ACHN (cell line): ENCODE results near the gene MCUB.

Source experiments
- DNase-seq: peaks from one replicate; pipeline ENCODE4 v3.0.0-alpha.2; 2015
- in situ Hi-C: cut with HindIII; loops from 2 replicates; pipeline ENCODE4 v1.10.0; 2017; ENCODE audit warnings: low sequenced_read_pairs, low pct_ligation_motif_present, low pct_unique_long_range_greater_than_20kb

Gene MCUB

DNA sequence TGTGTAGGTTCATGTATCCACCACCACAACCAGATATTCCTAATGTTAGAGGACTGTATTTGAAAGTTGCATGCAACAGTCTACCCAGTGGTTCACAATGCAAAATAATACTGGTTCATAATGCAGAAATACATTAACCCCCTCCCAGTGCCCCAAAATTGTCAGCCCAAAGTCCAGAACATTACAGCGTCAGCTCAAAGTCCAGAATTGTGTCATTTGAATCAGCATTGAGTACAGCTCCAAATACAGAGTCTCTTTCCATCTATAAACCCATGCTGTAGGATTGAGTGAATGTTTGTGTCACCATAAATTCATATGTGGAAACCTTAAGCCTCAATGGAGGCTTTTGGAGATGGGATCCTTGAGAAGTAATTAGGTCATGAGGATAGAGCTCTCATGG is 54.0 kb downstream of the MCUB start:
- no peak for DNase-seq
- in situ Hi-C loops, result no loop called here

- in situ Hi-C loops, result no loop called here
- DNase-seq, result no peak
These were observed 54.4 kb downstream of the MCUB start for GRCh38 chr4:109614466-109614865.

GRCh38 chr4:109615742-109616141 is 55.7 kb downstream of the MCUB start:
- DNase-seq, result no peak
- in situ Hi-C loops, result no loop called here

GRCh38 chr4:109616243-109616642 is 56.2 kb downstream of the MCUB start:
- in situ Hi-C loops, result no loop called here
- DNase-seq, result no peak

GRCh38 chr4:109622626-109623025 is 62.6 kb downstream of the MCUB start:
- DNase-seq, result no peak
- in situ Hi-C loops, result no loop called here

DNA sequence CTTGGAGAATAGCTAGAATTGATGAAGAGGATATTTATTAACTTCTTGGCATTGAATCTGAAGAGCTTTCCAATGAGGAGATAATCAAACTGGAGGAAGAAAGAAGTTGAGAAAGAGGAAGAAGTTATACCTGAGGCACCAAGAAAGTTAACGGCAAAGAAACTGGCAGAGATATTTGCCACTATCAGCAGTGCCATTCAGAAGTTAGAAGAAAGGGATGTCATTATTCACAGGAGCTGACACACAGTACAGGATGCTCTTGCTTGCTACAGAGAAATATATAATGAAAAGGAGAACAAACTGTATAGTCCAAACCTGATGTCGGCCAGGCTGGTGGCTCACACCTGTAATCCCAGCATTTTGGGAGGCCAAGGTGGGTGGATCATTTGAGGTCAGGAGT is 64.5 kb downstream of the MCUB start:
- DNase-seq, result no peak
- in situ Hi-C loops, result no loop called here

- in situ Hi-C loops, result no loop called here
These were observed 67.3 kb downstream of the MCUB start for GRCh38 chr4:109627361-109627760.

DNA sequence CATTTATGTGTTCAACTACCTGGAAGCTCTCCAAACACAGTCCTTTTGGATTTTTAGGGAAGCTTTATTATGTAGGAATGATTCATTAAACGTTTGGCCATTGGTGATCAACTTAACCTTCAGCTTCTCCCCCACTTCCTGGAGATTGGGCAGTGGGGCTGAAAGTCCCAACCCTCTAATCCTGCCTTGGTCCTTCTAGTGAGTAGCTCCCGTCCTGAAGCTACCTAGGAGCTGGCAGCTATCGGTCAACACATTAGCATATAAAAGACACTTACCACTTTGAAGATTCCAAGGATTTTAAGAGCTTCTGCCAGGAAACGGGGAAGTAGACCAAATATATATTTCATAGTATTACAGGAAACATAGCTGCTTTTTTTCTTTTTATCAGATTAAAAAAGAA is 69.7 kb downstream of the MCUB start:
- DNase-seq, result no peak
- in situ Hi-C loops, result no loop called here

More at GRCh38 chr4:109627361-109627760, 67.3 kb downstream of the MCUB start:
- no peak for DNase-seq

- DNase-seq, result no peak
- in situ Hi-C loops, result no loop called here
These were observed 71.6 kb downstream of the MCUB start for GRCh38 chr4:109631532-109632108.

DNA sequence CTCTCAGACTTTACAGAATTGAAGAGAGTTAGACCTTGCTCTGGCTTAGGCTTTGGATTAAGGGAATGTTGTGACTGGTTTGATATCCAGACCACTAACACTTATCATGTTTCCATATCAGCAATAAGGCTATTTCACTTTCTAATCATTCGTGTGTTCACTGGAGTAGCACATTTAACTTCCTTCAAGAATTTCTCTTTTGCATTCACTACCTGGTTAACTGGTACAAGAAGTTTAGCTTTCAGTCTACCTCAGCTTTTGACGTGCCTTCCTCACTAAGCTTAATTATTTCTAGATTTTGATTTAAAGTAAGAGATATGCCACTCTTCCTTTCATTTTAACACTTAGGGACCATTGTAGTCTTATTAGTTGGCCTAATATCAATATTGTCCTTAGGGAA is 80.6 kb downstream of the MCUB start:
- DNase-seq, result no peak
- in situ Hi-C loops, result no loop called here

- no peak for DNase-seq
- in situ Hi-C loops, result no loop called here
These were observed 86.0 kb downstream of the MCUB start for GRCh38 chr4:109645874-109646710.

DNA sequence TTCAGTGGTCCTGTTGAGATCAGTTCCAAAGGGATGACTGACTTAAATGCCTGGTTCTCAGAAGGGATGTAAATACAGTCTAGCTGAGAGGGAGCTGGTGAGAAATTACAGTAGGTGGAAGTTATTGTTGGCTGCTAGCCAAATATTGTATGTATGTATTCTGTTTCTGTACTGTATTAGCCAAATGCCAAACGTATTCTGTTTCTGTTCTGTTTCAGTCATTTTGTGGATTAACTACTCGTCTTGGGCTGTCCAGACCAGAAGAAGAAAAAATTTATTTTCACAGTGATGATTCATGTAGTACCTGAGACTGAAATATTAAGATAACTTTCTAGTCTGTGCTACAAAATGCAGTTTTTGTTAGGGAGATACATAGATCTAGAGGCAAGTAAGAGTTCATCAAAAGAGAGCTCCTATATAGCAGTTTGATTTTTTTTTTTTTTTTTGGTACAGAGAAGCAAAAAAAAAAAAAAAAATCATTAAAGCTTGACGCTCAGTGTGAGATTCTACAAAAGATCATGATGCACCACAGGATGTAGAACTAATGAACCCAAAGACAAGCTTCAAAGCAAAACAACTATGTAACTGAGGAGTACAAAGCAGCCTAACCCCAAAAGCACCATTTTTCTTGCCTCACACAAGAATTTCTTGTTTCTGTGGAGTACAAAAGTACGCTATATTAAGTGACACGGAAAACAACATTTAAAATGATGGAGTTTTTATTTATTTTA is 88.4 kb downstream of the MCUB start:
- DNase-seq, result no peak
- in situ Hi-C loops, result no loop called here

DNA sequence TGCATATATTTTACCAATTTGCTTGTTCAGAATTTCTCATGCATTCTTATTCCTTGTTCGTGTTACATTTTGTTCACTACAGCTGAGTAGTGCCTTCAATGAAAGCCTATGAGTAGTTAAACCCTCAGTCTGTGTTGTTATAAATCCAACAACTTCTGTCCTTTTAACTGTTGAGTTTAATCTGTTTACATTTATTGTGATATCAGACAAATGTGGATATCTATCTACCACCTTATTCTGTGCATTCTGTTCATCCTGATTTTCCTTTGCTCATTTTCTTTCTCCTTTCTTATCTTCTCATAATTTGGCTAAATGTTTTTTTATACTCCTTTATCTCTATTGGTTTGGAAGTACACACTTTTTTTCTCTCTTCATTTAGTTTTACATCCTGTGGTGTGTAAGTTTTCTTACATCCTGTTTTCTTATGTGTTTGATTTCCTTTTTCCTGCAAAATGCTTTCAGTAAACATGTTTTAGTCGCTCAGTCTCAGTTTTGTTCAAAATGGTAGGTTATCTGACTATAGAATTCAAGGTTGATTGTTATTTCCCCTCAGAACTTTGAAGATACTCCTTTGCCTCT is 89.0 kb downstream of the MCUB start:
- in situ Hi-C loops, result no loop called here
- DNase-seq, result no peak

DNA sequence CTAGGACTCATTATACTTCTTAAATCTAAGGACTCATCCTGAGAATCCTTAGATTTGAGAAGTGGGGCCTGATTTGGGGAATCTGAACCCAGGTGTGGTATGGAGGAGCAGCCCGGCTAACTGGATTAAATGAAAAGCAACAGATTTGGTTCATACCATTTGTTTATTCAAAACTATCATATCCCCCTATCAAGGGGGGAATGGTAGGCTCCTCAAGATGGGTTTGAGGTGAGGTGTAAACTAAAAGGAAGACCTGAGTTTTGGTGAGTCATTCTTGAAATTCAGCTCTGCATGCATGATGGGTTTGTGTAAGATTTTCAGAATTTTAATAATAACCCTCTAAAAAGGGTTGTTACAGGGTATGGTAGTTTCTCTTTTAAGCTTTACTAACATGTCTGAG is 89.8 kb downstream of the MCUB start:
- DNase-seq, result no peak
- in situ Hi-C loops, result no loop called here

DNA sequence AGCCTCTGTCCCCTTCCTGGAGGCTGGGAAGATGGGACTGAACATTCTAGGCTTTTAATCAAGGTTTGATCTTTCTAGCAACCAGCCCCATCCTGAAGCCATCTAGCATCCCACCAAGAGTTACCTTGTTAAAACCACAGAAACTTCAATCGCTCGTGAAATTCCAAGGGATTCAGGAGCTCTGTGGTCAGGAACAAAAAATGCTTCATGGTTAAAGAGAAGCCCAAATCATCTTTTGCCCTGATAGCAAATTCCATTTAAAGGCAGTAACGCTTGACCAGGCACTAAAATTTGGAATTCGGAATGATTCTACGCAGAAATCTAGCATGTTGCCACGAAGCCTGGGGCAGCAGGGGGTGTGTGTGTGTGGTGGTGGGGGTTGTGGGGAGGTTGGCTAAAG is 95.3 kb downstream of the MCUB start:
- no peak for DNase-seq
- in situ Hi-C loops, result no loop called here

GRCh38 chr4:109657854-109658418 is 97.9 kb downstream of the MCUB start:
- in situ Hi-C loops, result no loop called here
- no peak for DNase-seq

DNA sequence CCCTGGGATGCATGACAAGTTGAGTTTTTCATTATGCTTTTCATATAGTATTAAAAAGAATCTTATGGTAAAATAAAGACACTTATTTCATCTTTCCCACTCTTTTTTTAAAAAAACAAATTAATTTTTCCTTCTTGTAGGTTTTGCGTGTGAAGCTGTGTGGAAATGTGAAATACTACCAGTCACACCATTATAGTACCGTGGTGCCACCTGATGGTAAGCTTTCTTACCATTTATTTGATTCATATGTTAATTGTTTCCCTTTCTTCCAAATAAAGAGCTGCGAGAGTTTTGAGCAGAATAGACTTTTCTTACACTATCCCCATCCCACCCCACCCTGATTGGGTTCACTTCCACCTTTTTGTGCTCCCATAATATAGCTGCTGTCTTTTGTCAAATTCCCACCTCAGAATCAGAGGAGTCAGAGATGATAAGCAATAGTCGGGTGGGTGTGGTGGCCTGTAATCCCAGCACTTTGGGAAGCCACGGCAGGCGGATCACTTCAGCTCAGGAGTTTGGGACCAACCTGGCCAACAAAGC is 98.9 kb downstream of the MCUB start:
- DNase-seq, result no peak

DNA sequence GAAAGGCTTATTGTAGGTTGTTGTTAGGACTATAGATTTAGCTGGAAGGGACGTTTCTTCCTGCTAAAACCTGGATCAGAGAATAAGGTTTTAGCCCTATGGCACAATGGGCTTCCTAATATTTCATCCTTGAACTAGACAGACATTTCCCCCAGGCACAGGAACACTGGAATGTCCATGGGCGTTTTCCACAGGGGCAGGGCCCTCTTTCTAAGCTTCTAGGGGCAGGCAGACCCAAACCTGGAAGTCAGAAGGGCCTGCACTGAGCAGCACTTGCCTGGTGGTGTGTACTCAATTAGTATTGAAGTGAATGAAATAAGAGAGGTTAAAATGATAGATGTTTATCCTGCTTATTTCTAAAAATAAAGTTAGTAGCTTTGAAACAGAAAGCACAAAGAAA is 102.1 kb downstream of the MCUB start:
- in situ Hi-C loops, result no loop called here
- DNase-seq, result no peak

More for the DNA sequence above, 98.9 kb downstream of the MCUB start:
- in situ Hi-C loops, result no loop called here

DNA sequence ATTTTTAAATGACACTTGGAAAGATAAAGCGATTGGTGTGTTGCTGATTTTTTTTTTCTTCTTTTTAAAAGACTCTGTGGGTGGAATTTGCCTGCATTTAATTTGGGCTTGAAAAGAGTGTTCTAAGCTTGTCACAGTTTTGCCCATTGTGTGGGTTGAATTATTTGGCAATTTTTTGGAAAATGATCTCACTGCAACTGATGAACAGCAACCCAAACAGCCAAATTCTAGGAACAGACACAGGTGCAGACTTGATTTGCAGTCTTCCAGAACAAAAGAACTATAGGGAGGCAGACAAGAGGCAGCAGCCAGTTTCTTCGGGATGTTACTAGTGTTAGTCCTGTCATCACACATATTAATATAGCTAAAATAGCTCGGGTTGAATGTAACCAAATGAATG is 102.7 kb downstream of the MCUB start:
- in situ Hi-C loops, result no loop called here

More for the DNA sequence above, 102.7 kb downstream of the MCUB start:
- DNase-seq, result no peak
